Memory B cell (primary cell): Measurements from ENCODE around the gene LRP1.

Source experiments
- ATAC-seq: fragments of 150-1000 bp; cut with Tn5 transposase; 2 replicates; pipeline ENCODE4 v1.10.0; 2021; ENCODE audit warnings: low read depth, mild to moderate bottlenecking, moderate library complexity
- DNase-seq, 2 donors: peaks; one replicate each; pipeline ENCODE4 v3.0.0; 2022; ENCODE audit warnings: low spot score in 2 of 2
- H3K27ac Mint-ChIP-seq: one replicate; pipeline ENCODE4 v1.8.0; 2022; ENCODE audit warnings: mild to moderate bottlenecking, moderate library complexity, mixed read lengths
- H3K27me3 Mint-ChIP-seq: one replicate; pipeline ENCODE4 v1.8.0; 2022; ENCODE audit warnings: mixed read lengths
- H3K36me3 Mint-ChIP-seq: one replicate; pipeline ENCODE4 v1.8.0; 2022; ENCODE audit warnings: mild to moderate bottlenecking, mixed read lengths
- H3K4me1 Mint-ChIP-seq: one replicate; pipeline ENCODE4 v1.8.0; 2022; ENCODE audit warnings: mixed read lengths
- H3K4me3 Mint-ChIP-seq: one replicate; pipeline ENCODE4 v1.8.0; 2022; ENCODE audit warnings: mild to moderate bottlenecking, moderate library complexity, mixed read lengths
- H3K9me3 Mint-ChIP-seq: one replicate; pipeline ENCODE4 v1.8.0; 2022; ENCODE audit warnings: mixed read lengths

LRP1 gene

DNA sequence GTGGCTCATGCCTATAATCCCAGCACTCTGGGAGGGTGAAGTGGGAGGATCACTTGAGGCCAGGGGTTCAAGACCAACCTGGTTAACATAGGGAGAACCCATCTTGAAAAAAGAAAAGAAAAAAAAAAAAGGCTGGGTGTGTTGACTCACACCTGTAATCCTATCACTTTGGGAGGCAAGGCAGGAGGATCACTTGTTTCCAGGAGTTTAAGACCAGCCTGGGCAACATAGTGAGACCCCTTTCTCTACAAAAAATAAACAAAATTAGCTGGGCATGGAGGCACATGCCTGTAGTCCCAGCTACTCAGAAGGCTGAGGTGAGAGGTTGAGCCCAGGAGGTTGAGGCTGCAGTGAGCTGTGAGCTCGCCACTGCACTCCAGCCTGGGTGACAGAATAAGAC, 42.1 kb downstream of the LRP1 start:
- Mint-ChIP-seq H3K27ac (no peak overlapping the region), H3K4me3 (no peak overlapping the region), H3K36me3 (no peaks in the 10 kb centered on the region), H3K9me3 (no peaks in the 10 kb centered on the region), H3K4me1 (no peaks in the 10 kb centered on the region), H3K27me3 (peaks cover 3% of the 10 kb centered on the region)
- DNase-seq (no peak), ATAC-seq (no peak)

DNA sequence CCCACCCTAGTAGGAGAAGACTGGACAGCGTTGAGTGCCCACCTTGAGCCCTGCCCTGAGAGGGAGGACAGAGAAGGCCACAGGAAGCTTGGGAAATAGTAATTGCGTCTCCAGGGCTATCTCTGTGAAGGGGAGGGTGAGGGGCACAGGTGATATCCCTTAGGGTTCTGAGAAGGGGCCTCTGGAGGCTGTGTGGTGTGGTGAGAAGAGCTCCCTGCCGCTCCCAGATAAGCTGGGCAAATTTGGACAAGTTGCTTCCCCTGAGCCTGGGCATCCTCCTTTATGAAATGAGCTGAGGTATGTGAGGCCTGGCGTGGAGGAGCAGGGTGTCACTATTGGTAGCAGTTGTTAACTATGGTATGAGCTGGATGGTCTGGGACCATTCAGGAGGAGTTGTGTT, 42.6 kb downstream of the LRP1 start:
- H3K36me3 Mint-ChIP-seq: no peaks in the 10 kb centered on the region
- no peak overlapping the region for H3K4me3 Mint-ChIP-seq
- peaks cover 4% of the 10 kb centered on the region for H3K27me3 Mint-ChIP-seq
- H3K4me1 Mint-ChIP-seq: no peaks in the 10 kb centered on the region
- no peaks in the 10 kb centered on the region for H3K9me3 Mint-ChIP-seq
- DNase-seq (no peak), ATAC-seq (no peak)
- H3K27ac Mint-ChIP-seq: no peak overlapping the region

DNA sequence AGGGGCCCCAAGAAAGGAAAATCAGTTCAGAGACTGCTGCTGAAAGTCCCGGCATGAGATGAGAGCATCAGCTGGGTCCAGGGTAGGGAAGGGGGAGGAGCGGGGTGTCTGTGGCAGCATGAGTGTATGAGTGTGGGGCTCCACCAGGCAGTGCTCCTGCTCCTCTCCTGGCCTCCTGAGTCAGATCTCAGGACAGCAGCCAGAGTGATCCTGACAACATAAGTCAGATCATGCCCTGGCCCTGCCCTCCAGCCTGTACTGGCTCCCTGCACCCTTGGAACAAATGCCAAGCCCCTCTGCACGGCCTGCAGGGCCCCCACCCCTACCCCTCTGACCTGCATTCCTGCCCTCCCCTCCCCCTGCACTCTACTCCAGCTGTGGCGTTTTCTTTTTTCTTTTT, 43.4 kb downstream of the LRP1 start:
- ATAC-seq (no peak), DNase-seq (no peak)
- H3K4me3 Mint-ChIP-seq: no peak overlapping the region
- H3K36me3 Mint-ChIP-seq: no peaks in the 10 kb centered on the region
- H3K4me1 Mint-ChIP-seq: no peaks in the 10 kb centered on the region
- peaks cover 4% of the 10 kb centered on the region for H3K27me3 Mint-ChIP-seq
- H3K27ac Mint-ChIP-seq: no peak overlapping the region
- no peaks in the 10 kb centered on the region for H3K9me3 Mint-ChIP-seq

- Mint-ChIP-seq H3K4me3 (no peak overlapping the region), H3K9me3 (no peaks in the 10 kb centered on the region), H3K27me3 (peaks cover 5% of the 10 kb centered on the region), H3K36me3 (no peaks in the 10 kb centered on the region), H3K27ac (no peak overlapping the region), H3K4me1 (no peaks in the 10 kb centered on the region)
- DNase-seq (no peak), ATAC-seq (no peak)
Observed at GRCh38 chr12:57173089-57173488, 44.8 kb downstream of the LRP1 start.

DNA sequence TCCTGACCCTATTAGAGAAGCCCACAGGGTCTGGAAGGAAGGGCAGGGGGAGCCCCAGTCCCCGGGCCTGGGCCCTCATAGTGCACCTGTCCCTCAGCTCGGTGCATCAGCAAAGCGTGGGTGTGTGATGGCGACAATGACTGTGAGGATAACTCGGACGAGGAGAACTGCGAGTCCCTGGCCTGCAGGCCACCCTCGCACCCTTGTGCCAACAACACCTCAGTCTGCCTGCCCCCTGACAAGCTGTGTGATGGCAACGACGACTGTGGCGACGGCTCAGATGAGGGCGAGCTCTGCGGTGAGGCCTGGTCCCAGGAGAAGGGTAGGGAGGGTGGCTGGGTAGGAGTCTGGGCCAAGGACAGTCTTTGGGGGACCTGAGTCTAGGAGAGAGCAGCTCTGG, 45.4 kb downstream of the LRP1 start:
- Mint-ChIP-seq H3K4me1 (no peaks in the 10 kb centered on the region), H3K27me3 (peaks cover 8% of the 10 kb centered on the region), H3K9me3 (no peaks in the 10 kb centered on the region), H3K27ac (no peak overlapping the region), H3K36me3 (no peaks in the 10 kb centered on the region), H3K4me3 (no peak overlapping the region)
- ATAC-seq (no peak), DNase-seq (no peak)

GRCh38 chr12:57175428-57176138, 47.3 kb downstream of the LRP1 start:
- Mint-ChIP-seq H3K27ac (no peak overlapping the region), H3K27me3 (peaks cover 10% of the 10 kb centered on the region), H3K4me1 (no peaks in the 10 kb centered on the region), H3K9me3 (no peaks in the 10 kb centered on the region), H3K36me3 (no peaks in the 10 kb centered on the region), H3K4me3 (no peak overlapping the region)
- ATAC-seq (no peak), DNase-seq (no peak)

GRCh38 chr12:57176139-57176477, 47.8 kb downstream of the LRP1 start:
- Mint-ChIP-seq H3K9me3 (no peaks in the 10 kb centered on the region), H3K27ac (no peak overlapping the region), H3K4me3 (no peak overlapping the region), H3K27me3 (peaks cover 10% of the 10 kb centered on the region), H3K4me1 (no peaks in the 10 kb centered on the region), H3K36me3 (no peaks in the 10 kb centered on the region)
- ATAC-seq: no peak
- DNase-seq: no peak

DNA sequence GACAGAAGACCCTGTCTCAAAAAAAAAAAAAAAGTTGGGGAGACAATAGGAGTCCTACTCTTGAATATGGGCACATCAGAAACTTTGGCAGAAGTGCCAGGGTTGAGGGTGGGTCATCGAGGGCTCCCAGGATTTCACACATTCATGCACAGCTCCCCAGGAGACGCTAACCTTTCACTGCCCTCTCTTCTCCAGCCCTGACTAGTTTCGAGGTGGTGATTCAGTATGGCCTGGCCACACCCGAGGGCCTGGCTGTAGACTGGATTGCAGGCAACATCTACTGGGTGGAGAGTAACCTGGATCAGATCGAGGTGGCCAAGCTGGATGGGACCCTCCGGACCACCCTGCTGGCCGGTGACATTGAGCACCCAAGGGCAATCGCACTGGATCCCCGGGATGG, 48.6 kb downstream of the LRP1 start:
- ATAC-seq: no peak
- Mint-ChIP-seq H3K9me3 (no peaks in the 10 kb centered on the region), H3K4me1 (no peaks in the 10 kb centered on the region), H3K27me3 (peaks cover 10% of the 10 kb centered on the region), H3K27ac (no peak overlapping the region), H3K36me3 (no peaks in the 10 kb centered on the region), H3K4me3 (no peak overlapping the region)
- no peak for DNase-seq

GRCh38 chr12:57177354-57177753, 49.1 kb downstream of the LRP1 start:
- Mint-ChIP-seq H3K27ac (no peak overlapping the region), H3K4me1 (no peaks in the 10 kb centered on the region), H3K4me3 (no peak overlapping the region), H3K9me3 (no peaks in the 10 kb centered on the region), H3K27me3 (peaks cover 10% of the 10 kb centered on the region), H3K36me3 (no peaks in the 10 kb centered on the region)
- ATAC-seq (no peak), DNase-seq (no peak)

GRCh38 chr12:57178213-57178612, 49.9 kb downstream of the LRP1 start:
- Mint-ChIP-seq H3K4me1 (peaks cover 7% of the 10 kb centered on the region), H3K4me3 (no peak overlapping the region), H3K27ac (no peak overlapping the region), H3K27me3 (peaks cover 10% of the 10 kb centered on the region), H3K36me3 (no peaks in the 10 kb centered on the region), H3K9me3 (no peaks in the 10 kb centered on the region)
- ATAC-seq: no peak
- no peak for DNase-seq

DNA sequence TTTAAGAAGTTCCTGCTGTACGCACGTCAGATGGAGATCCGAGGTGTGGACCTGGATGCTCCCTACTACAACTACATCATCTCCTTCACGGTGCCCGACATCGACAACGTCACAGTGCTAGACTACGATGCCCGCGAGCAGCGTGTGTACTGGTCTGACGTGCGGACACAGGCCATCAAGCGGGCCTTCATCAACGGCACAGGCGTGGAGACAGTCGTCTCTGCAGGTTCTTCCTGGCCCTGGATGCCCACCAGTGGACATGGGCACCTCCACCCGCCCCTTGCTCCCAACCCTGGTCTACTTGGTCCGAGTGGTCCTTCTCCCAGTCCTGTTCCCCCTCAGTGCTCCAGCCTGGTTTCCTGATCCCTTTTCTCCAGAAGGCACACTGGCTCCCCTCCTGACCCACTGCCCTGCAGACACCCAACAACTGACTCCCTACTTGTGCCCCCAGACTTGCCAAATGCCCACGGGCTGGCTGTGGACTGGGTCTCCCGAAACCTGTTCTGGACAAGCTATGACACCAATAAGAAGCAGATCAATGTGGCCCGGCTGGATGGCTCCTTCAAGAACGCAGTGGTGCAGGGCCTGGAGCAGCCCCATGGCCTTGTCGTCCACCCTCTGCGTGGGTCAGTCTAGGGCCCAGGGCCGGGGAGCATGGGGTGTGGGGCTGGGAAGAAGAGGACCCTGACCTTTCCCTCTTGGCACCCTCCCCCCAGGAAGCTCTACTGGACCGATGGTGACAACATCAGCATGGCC, 51.2 kb downstream of the LRP1 start:
- no peak overlapping the region for H3K4me3 Mint-ChIP-seq
- H3K36me3 Mint-ChIP-seq: no peaks in the 10 kb centered on the region
- H3K9me3 Mint-ChIP-seq: no peaks in the 10 kb centered on the region
- no peak overlapping the region for H3K27ac Mint-ChIP-seq
- no peak for DNase-seq
- peaks cover 10% of the 10 kb centered on the region for H3K27me3 Mint-ChIP-seq
- no peak for ATAC-seq
- peaks cover 8% of the 10 kb centered on the region for H3K4me1 Mint-ChIP-seq

- Mint-ChIP-seq H3K27me3 (peaks cover 10% of the 10 kb centered on the region), H3K4me3 (no peak overlapping the region), H3K4me1 (peaks cover 8% of the 10 kb centered on the region), H3K27ac (no peak overlapping the region), H3K9me3 (no peaks in the 10 kb centered on the region), H3K36me3 (no peaks in the 10 kb centered on the region)
- ATAC-seq: no peak
- no peak for DNase-seq
Observed at GRCh38 chr12:57180321-57180989, 52.2 kb downstream of the LRP1 start.

DNA sequence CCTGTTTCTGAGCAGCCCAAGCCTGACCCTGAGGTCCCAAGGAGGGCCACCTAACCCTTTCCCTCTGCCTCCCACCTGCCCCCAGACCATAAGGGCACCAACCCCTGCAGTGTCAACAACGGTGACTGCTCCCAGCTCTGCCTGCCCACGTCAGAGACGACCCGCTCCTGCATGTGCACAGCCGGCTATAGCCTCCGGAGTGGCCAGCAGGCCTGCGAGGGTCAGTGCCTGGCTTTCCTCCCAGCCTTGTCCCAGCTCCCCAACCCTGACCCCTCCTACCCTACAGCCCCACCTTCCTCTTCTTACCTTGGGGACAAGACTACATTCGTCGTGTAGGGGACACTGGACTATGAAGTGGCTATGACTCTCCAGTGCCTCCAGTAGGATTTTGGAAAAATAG, 52.8 kb downstream of the LRP1 start:
- Mint-ChIP-seq H3K27ac (no peak overlapping the region), H3K4me1 (peaks cover 8% of the 10 kb centered on the region), H3K9me3 (no peaks in the 10 kb centered on the region), H3K36me3 (no peaks in the 10 kb centered on the region), H3K27me3 (peaks cover 9% of the 10 kb centered on the region), H3K4me3 (no peak overlapping the region)
- no peak for ATAC-seq
- no peak for DNase-seq

DNA sequence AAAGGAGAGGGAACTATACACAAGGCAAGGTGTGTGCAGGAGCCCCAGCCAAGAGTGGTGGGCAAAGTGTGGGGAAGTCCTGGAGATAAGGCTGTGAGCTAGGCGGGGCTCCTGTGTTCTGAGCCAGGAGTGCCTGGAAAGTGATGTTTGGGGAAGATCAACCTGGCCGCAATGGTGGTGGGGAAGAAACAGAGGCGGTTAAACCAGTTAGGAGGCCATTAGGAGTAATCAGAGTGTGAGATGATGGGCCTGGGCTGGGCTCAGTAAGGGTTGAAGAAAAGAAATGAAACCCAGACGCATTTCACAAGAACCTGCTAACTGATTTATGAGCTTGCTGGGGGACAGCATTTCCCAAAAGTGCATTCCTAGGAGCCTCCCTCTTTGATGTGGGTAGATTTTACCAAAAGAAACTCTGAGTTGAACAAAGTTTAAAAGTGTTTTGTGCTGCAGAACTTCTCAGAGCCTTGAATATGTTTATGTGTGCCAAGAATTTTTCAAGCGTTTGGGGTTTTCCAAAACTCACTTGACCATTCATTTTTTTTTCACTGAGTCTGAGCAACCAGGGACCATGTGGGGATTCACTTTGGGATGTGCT, 53.4 kb downstream of the LRP1 start:
- Mint-ChIP-seq H3K27me3 (peaks cover 9% of the 10 kb centered on the region), H3K9me3 (no peaks in the 10 kb centered on the region), H3K27ac (no peak overlapping the region), H3K4me3 (no peak overlapping the region), H3K36me3 (no peaks in the 10 kb centered on the region), H3K4me1 (peaks cover 8% of the 10 kb centered on the region)
- DNase-seq (no peak), ATAC-seq (no peak)
